MCF 10A (cell line): Measurements from ENCODE around the gene PFKM. TPM values are rescaled to one million over a fixed set of nuclear protein-coding genes. Genes with fewer than 3 reads are reported as not detected.
A peak's percentile ranks its signal among the peaks of the same experiment; 100 is the strongest.

Experiments
- BruUV-seq: library from RNA; stranded (reverse); fragments of 400-500 nt; replicated peaks from 2 replicates; lab custom pipeline; 2021; lab: Mats Ljungman, UMichigan
- CTCF ChIA-PET: fragments of 300-600 bp; sonication (Branson Sonifier 250); formaldehyde crosslinking; extraction: SDS; loops from one replicate; lab custom pipeline; 2021; ENCODE audit warnings: antibody characterized with exemption, inconsistent platforms; lab: Yijun Ruan, JAX
- POLR2A ChIA-PET: fragments of 300-600, 350-650 bp; sonication (Branson Sonifier 250); formaldehyde crosslinking; extraction: SDS; loops from one replicate; lab custom pipeline; 2020; ENCODE audit warnings: antibody characterized with exemption, inconsistent platforms; lab: Yijun Ruan, JAX
- DNase-seq: peaks from one replicate; pipeline ENCODE4 v3.0.0-alpha.2; 2018; ENCODE audit not compliant: unreplicated experiment
- H3K27ac Mint-ChIP-seq: one replicate; pipeline ENCODE4 v1.8.0; 2022; ENCODE audit warnings: mild to moderate bottlenecking, low read depth, mixed read lengths; ENCODE audit not compliant: unreplicated experiment
- H3K27me3 Mint-ChIP-seq: one replicate; pipeline ENCODE4 v1.8.0; 2022; ENCODE audit warnings: mixed read lengths; ENCODE audit not compliant: insufficient read depth, unreplicated experiment
- H3K36me3 Mint-ChIP-seq: one replicate; pipeline ENCODE4 v1.8.0; 2022; ENCODE audit warnings: mild to moderate bottlenecking, moderate library complexity, mixed read lengths; ENCODE audit not compliant: insufficient read depth, unreplicated experiment
- H3K4me1 Mint-ChIP-seq: one replicate; pipeline ENCODE4 v1.8.0; 2022; ENCODE audit warnings: mixed read lengths; ENCODE audit not compliant: insufficient read depth, unreplicated experiment
- H3K4me3 Mint-ChIP-seq: one replicate; pipeline ENCODE4 v1.8.0; 2022; ENCODE audit warnings: mild to moderate bottlenecking, moderate library complexity, mixed read lengths; ENCODE audit not compliant: unreplicated experiment
- H3K9me3 Mint-ChIP-seq: one replicate; pipeline ENCODE4 v1.8.0; 2022; ENCODE audit warnings: mixed read lengths; ENCODE audit not compliant: unreplicated experiment
- CTCF ChIP-seq: fragments of 200-600 bp; IDR thresholded peaks from one replicate; pipeline ENCODE4 v1.8.0; 2022; ENCODE audit warnings: antibody characterized with exemption, mild to moderate bottlenecking; ENCODE audit not compliant: unreplicated experiment
- intact Hi-C: fragments of 100-400 bp; cut with micrococcal nuclease; formaldehyde crosslinking; loops from 2 replicates; pipeline ENCODE4 v1.14.1; 2022
- total RNA-seq: library from RNA; stranded (reverse); gene quantifications from 2 replicates; pipeline ENCODE4 v1.2.3, GENCODE V29; 2022

Gene PFKM
- total RNA-seq, 1 experiment from 2014 or later = 69.3 TPM

- peak; percentile 97 for DNase-seq
- ChIA-PET CTCF (interaction anchor here (0.6 to 2.2 kb wide), 7 partner anchors 7 to 221 kb away, joined by 3 to 9 read pairs (median 3); no protein-coding TSS in a partner anchor), POLR2A (interaction anchor here (0.5 to 1.9 kb wide), 8 partner anchors 9 to 953 kb away, joined by 3 to 14 read pairs (median 4); partner anchors contain the start of genes PFKM and SENP1)
- H3K4me3 Mint-ChIP-seq = peak within 1 kb of the TSS; percentile 90
- intact Hi-C loops = loop anchor here (2.0 to 5.0 kb wide), 2 partner anchors 50 to 155 kb away; partner anchors contain the start of genes COL2A1 and SENP1
- peak; percentile 8 for TF ChIP-seq CTCF
- peaks cover 4% of the 10 kb centered on the region for H3K4me1 Mint-ChIP-seq
- BruUV-seq = TSS peak; percentile 42
- peak within 1 kb of the TSS; percentile 91 for H3K27ac Mint-ChIP-seq
- H3K36me3 Mint-ChIP-seq = peaks cover 17% of the 10 kb centered on the region
- no peaks in the 10 kb centered on the region for H3K27me3 Mint-ChIP-seq
- H3K9me3 Mint-ChIP-seq = no peaks in the 10 kb centered on the region
Measured at GRCh38 chr12:48157018-48157888, 38.1 kb downstream of the PFKM start, which contains the start of gene ASB8. Gene ASB8 (minus strand): TSS chr12:48157515. CDS start chr12:48153496, 4,019 bp downstream.

GRCh38 chr12:48157889-48158370 is 38.8 kb downstream of the PFKM start:
- H3K4me1 Mint-ChIP-seq = peaks cover 4% of the 10 kb centered on the region
- peaks cover 10% of the 10 kb centered on the region for H3K36me3 Mint-ChIP-seq
- no peak for DNase-seq
- intact Hi-C loops = loop anchor here (2.0 to 5.0 kb wide), 2 partner anchors 51 to 156 kb away; partner anchors contain the start of genes COL2A1 and SENP1
- H3K4me3 Mint-ChIP-seq = peak overlapping the region; percentile 90
- no peaks in the 10 kb centered on the region for H3K27me3 Mint-ChIP-seq
- no peaks in the 10 kb centered on the region for H3K9me3 Mint-ChIP-seq
- ChIA-PET POLR2A (interaction anchor here (0.7 to 1.9 kb wide), 4 partner anchors 10 to 952 kb away, joined by 3 to 14 read pairs (median 7); partner anchors contain the start of genes PFKM and SENP1), CTCF (interaction anchor here (0.5 to 2.2 kb wide), 7 partner anchors 7 to 222 kb away, joined by 3 to 9 read pairs (median 3); no protein-coding TSS in a partner anchor)
- BruUV-seq = no TSS peak
- TF ChIP-seq CTCF = no peak
- peak overlapping the region; percentile 91 for H3K27ac Mint-ChIP-seq

- no peaks in the 10 kb centered on the region for H3K9me3 Mint-ChIP-seq
- BruUV-seq = no TSS peak
- intact Hi-C loops = no loop called here
- H3K27me3 Mint-ChIP-seq = no peaks in the 10 kb centered on the region
- no peak for DNase-seq
- POLR2A ChIA-PET = no interaction called here
- TF ChIP-seq CTCF = no peak
- peaks cover 4% of the 10 kb centered on the region for H3K4me1 Mint-ChIP-seq
- H3K36me3 Mint-ChIP-seq = peaks cover 7% of the 10 kb centered on the region
- CTCF ChIA-PET = interaction anchor here (0.7 to 0.9 kb wide), 3 partner anchors 27 to 76 kb away, joined by 3 to 7 read pairs (median 3); no protein-coding TSS in a partner anchor
- no peak overlapping the region for H3K4me3 Mint-ChIP-seq
- no peak overlapping the region for H3K27ac Mint-ChIP-seq
Measured at GRCh38 chr12:48160046-48160445, 40.9 kb downstream of the PFKM start.

GRCh38 chr12:48160807-48161206 is 41.6 kb downstream of the PFKM start:
- H3K4me3 Mint-ChIP-seq = no peak overlapping the region
- intact Hi-C loops = no loop called here
- peaks cover 7% of the 10 kb centered on the region for H3K36me3 Mint-ChIP-seq
- no peaks in the 10 kb centered on the region for H3K9me3 Mint-ChIP-seq
- peaks cover 4% of the 10 kb centered on the region for H3K27me3 Mint-ChIP-seq
- ChIA-PET POLR2A (no interaction called here), CTCF (interaction anchor here (0.7 to 0.9 kb wide), 2 partner anchors 28 to 76 kb away, joined by 3 to 7 read pairs; no protein-coding TSS in a partner anchor)
- no peak for DNase-seq
- no peak overlapping the region for H3K27ac Mint-ChIP-seq
- TF ChIP-seq CTCF = no peak
- no TSS peak for BruUV-seq
- H3K4me1 Mint-ChIP-seq = peaks cover 4% of the 10 kb centered on the region
